ENCODE results near the gene ZNF277. TPM values are rescaled to one million over a fixed set of nuclear protein-coding genes. Genes with fewer than 3 reads are reported as not detected.
"Not testable (repeated sequence)": the region's sequence is repeated elsewhere in the genome, so short reads cannot be mapped to it uniquely, and the experiment has no call there.

The ZNF277 gene
- total and polyA plus RNA-seq, 8 donors = 13.6 to 25.3 (median 19.6) TPM

DNA sequence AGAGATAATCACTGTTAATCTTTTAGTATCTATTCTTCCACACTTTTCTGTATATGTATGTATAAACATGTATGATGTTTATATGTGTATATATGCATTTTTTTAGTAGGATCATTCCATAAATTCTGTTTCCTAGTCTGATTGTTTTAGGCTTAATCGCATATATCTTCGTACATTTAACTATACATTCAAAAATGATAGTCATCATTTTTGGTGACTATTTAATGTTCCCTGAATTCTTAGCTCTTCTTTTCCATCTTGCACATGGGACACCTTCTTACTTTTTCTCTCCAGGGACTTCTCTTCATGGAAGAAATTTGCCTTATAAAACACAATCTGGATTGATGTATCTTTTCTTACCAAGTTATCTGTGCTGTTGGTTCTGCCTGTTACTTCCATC is 42.1 kb downstream of the ZNF277 start:
- no peak overlapping the region for H3K4me3 ChIP-seq
- H3K9me3 ChIP-seq = no peaks in the 10 kb centered on the region
- TF ChIP-seq, protein P1, sequence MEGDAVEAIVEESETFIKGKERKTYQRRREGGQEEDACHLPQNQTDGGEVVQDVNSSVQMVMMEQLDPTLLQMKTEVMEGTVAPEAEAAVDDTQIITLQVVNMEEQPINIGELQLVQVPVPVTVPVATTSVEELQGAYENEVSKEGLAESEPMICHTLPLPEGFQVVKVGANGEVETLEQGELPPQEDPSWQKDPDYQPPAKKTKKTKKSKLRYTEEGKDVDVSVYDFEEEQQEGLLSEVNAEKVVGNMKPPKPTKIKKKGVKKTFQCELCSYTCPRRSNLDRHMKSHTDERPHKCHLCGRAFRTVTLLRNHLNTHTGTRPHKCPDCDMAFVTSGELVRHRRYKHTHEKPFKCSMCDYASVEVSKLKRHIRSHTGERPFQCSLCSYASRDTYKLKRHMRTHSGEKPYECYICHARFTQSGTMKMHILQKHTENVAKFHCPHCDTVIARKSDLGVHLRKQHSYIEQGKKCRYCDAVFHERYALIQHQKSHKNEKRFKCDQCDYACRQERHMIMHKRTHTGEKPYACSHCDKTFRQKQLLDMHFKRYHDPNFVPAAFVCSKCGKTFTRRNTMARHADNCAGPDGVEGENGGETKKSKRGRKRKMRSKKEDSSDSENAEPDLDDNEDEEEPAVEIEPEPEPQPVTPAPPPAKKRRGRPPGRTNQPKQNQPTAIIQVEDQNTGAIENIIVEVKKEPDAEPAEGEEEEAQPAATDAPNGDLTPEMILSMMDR (IDR thresholded peaks at IDR 0.05) = no peak
- no peaks in the 10 kb centered on the region for H3K4me1 ChIP-seq
- no peak for DNase-seq
- H3K36me3 ChIP-seq = no peaks in the 10 kb centered on the region
- H3K27me3 ChIP-seq = no peaks in the 10 kb centered on the region
- no peak for ATAC-seq
- H3K27ac ChIP-seq = no peak overlapping the region
- no peak for FAIRE-seq
- intact Hi-C loops (cut with DNase I) = no loop called here
- WGBS, 2 donors = 97 to 99% methylated on average over 2 of the region's 2 CpGs

DNA sequence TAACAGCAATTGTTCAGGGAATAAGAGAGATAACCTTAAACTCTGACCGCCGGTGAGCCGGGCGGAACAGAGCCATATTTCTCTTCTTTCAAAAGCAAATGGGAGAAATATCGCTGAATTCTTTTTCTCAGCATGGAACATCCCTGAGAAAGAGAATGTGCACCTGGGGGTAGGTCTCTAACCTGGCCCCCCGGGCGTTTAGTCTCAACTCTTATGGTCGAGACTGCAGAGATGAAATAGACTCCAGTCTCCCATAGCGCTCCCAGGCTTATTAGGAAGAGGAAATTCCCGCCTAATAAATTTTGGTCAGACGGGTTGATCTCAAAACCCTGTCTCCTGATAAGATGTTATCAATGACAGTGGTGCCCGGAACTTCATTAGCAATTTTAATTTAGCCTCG is 43.5 kb downstream of the ZNF277 start:
- FAIRE-seq; intact Hi-C loops (cut with DNase I): not testable (repeated sequence)

DNA sequence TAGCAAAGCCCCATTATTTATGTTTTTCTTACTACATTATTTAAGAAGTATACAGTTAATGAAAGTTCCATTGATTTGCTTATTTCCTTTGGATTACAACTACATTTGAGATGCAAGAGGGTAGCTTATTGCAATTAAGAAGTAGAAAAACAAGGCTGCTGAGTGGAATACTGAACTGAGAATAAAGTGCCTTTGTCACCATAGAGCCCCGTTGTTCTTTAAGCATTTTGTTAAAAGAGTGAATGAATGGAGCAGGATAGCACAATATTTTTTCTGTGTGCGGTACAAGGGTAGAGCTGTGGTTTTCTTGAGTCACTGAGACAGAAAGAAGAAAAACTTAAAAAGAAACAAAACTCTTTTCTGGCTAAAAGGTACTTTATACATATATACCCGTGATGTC is 45.6 kb downstream of the ZNF277 start:
- Histone ChIP-seq H3K9me3 (no peaks in the 10 kb centered on the region), H3K4me3 (no peak overlapping the region), H3K36me3 (no peaks in the 10 kb centered on the region), H3K27ac (no peak overlapping the region), H3K27me3 (no peaks in the 10 kb centered on the region), H3K4me1 (peaks cover 0 to 8% (median 3%) of the 10 kb centered on the region in 3 donors)
- FAIRE-seq = no peak
- intact Hi-C loops (cut with DNase I) = no loop called here
- no peak for ATAC-seq
- TF ChIP-seq, protein P1 (IDR thresholded peaks at IDR 0.05) = no peak
- DNase-seq = no peak
- WGBS, 2 donors = 92 to 95% methylated on average over 3 of the region's 3 CpGs

More for the DNA sequence above, 43.5 kb downstream of the ZNF277 start:
- H3K36me3 ChIP-seq, H3K4me3 ChIP-seq, H3K27ac ChIP-seq, DNase-seq, H3K4me1 ChIP-seq, ATAC-seq, H3K27me3 ChIP-seq, H3K9me3 ChIP-seq: not testable (repeated sequence)
- 85 to 89% methylated on average over 11 to 13 of the region's 13 CpGs for WGBS, 2 donors

DNA sequence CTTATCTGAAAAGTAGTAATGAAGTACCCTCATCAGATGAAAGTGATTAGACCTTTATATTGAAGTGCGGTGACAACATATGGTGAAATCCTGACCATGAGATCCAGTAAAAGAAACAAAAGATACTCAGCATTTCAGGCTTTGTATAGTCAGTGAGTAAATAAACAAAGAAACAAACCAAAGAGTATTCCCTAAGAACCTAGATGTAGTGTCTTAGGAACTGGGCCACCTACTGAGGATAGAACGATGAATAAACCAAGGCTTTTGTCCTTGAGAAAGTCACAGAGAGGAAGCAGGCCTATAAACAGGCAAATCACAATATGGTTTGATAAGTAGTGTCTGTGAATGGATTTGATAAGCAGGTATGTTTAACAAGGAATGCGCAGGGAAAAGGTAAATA is 46.2 kb downstream of the ZNF277 start:
- intact Hi-C loops (cut with DNase I) = no loop called here
- H3K27ac ChIP-seq = no peak overlapping the region
- no peaks in the 10 kb centered on the region for H3K27me3 ChIP-seq
- WGBS, 2 donors = 77 to 81% methylated on average over 3 of the region's 3 CpGs
- no peaks in the 10 kb centered on the region for H3K36me3 ChIP-seq
- FAIRE-seq (no peak), DNase-seq (no peak), ATAC-seq (no peak)
- H3K4me3 ChIP-seq = no peak overlapping the region
- no peaks in the 10 kb centered on the region for H3K9me3 ChIP-seq
- TF ChIP-seq, protein P1 (IDR thresholded peaks at IDR 0.05) = no peak
- peaks cover 0 to 14% (median 6%) of the 10 kb centered on the region in 3 donors for H3K4me1 ChIP-seq

DNA sequence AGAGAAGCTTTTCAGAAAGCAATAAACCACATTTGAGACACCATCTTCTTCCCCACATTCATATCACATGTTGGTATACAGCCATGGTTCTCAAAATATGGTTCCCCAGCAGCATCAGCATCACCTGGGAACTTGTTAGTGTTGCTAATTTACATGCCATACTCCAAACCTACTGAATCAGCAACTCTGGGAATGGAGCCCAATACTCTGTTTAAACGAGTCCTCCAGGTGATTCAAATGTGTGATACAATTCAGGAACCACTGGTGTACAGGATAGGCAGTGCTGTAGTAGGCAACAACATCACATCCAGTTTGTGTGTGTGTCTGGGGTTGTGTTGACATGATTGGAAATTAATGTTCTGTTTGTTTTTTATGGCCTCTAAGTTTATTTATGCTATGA is 47.7 kb downstream of the ZNF277 start:
- peak; percentile 50 to 64 (median 60) for ATAC-seq

More for the DNA sequence above, 47.7 kb downstream of the ZNF277 start:
- H3K27me3 ChIP-seq = no peaks in the 10 kb centered on the region
- H3K36me3 ChIP-seq = no peaks in the 10 kb centered on the region
- H3K4me1 ChIP-seq = peaks cover 0 to 18% (median 8%) of the 10 kb centered on the region in 3 donors
- no peaks in the 10 kb centered on the region for H3K9me3 ChIP-seq
- no peak overlapping the region for H3K4me3 ChIP-seq
- TF ChIP-seq, protein P1 (IDR thresholded peaks at IDR 0.05) = no peak
- intact Hi-C loops (cut with DNase I) = no loop called here
- no peak overlapping the region for H3K27ac ChIP-seq
- DNase-seq (no peak), FAIRE-seq (no peak)
- WGBS, 2 donors = 16 to 20% methylated on average over 1 of the region's 1 CpG
